Measurements from ENCODE around the gene TAS2R50.

DNA sequence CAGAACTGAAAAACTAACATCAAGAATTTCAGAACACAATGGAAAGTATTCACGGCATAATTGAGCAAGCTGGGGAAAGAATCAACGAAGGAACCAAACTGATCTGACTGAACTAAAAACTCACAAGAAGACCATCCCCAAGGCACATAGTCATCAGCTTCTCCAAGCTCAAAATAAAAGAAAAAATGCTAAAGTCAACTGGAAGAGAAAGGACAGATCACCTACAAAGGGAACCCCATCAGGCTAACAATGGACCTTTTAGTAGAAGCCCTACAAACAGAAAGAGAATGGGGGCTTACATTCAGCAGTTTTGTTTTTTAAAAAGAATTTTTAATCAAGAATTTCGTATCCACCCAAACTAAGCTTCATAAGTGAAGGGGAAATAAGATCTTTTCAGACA, 11.7 kb downstream of the TAS2R50 start:
- TF ChIP-seq GATA2 (IDR thresholded peaks at IDR 0.05; ENCODE audit: low read depth, low read length) (no peak), GATA3 (IDR thresholded peaks at IDR 0.05; ENCODE audit: low read depth, low read length) (no peak)
